GM12878 (cell line): Measurements from ENCODE around the gene ABCD3. TPM values are rescaled to one million over a fixed set of nuclear protein-coding genes. Genes with fewer than 3 reads are reported as not detected.

Experiments used
- ATAC-seq: fragments of 200-7000 bp; cut with Tn5 transposase; 3 replicates; pipeline ENCODE4 v1.9.1; 2020; ENCODE audit warnings: mild to moderate bottlenecking, moderate library complexity
- BruUV-seq: library from RNA; stranded (reverse); fragments of 400-500 nt; replicated peaks from 2 replicates; lab custom pipeline; 2021; lab: Mats Ljungman, UMichigan
- CTCF ChIA-PET: fragments of 300-600 bp; sonication (Branson Sonifier 250); formaldehyde crosslinking; extraction: SDS; loops from one replicate; lab custom pipeline; 2021; ENCODE audit warnings: inconsistent platforms; lab: Yijun Ruan, JAX
- POLR2A ChIA-PET: fragments of 350-600 bp; formaldehyde crosslinking; extraction: SDS; loops from one replicate; lab custom pipeline; 2021; ENCODE audit warnings: inconsistent platforms; lab: Charles Lee
- RAD21 ChIA-PET: fragments of 300-600 bp; sonication (Branson Sonifier 250); formaldehyde crosslinking; loops from one replicate; lab custom pipeline; 2023; ENCODE audit warnings: antibody characterized with exemption; ENCODE audit not compliant: unreplicated experiment; lab: Charles Lee
- SMC1A ChIA-PET: fragments of 300-600 bp; sonication (Branson Sonifier 250); formaldehyde crosslinking; loops from one replicate; lab custom pipeline; 2023; ENCODE audit not compliant: unreplicated experiment, uncharacterized antibody; lab: Charles Lee
- DNase-seq: peaks from one replicate; pipeline ENCODE4 v3.0.0-alpha.2; 2011; ENCODE audit warnings: low read depth, low spot score
- FAIRE-seq: peaks from 3 replicates; lab custom pipeline; 2011; peaks lifted over from hg19 to GRCh38; lab: Jason Lieb, UNC
- H2AFZ ChIP-seq: 2 replicates; pipeline ENCODE4 v1.6.0; 2011; ENCODE audit warnings: low read depth, low read length, control low read depth; ENCODE audit not compliant: control insufficient read depth
- H3K27ac ChIP-seq: 2 replicates; pipeline ENCODE4 v1.5.1; 2011; ENCODE audit warnings: control low read depth; ENCODE audit not compliant: control insufficient read depth, insufficient read depth
- H3K27me3 ChIP-seq, 2 experiments: replicated peaks in 1 of 2; 2 replicates each; pipeline versions ENCODE4 v1.6.0 to v1.6.1; 2011; ENCODE audit warnings: low read length in 1 of 2; ENCODE audit not compliant: control insufficient read depth in 2 of 2, insufficient read depth in 2 of 2
- H3K36me3 ChIP-seq, 2 experiments: 2 replicates each; pipeline ENCODE4 v1.5.1; 2011; ENCODE audit warnings: low read length in 1 of 2; ENCODE audit not compliant: control insufficient read depth in 2 of 2, insufficient read depth in 2 of 2
- H3K4me1 ChIP-seq: 2 replicates; pipeline ENCODE4 v1.6.1; 2011; ENCODE audit warnings: mild to moderate bottlenecking, low read length, moderate library complexity, mixed read lengths; ENCODE audit not compliant: control insufficient read depth, insufficient read depth
- H3K4me2 ChIP-seq: 2 replicates; pipeline ENCODE4 v1.6.0; 2011; ENCODE audit warnings: control low read depth; ENCODE audit not compliant: control insufficient read depth, insufficient read depth
- H3K4me3 ChIP-seq: fragments of 200-600 bp; sonication (generic); 2 replicates; pipeline ENCODE4 v1.5.1; 2016
- H3K79me2 ChIP-seq: 2 replicates; pipeline ENCODE4 v1.6.0; 2011; ENCODE audit warnings: low read length; ENCODE audit not compliant: control insufficient read depth, insufficient read depth
- H3K9ac ChIP-seq: 2 replicates; pipeline ENCODE4 v1.8.0; 2011; ENCODE audit warnings: low read length, control low read depth, mixed read lengths; ENCODE audit not compliant: control insufficient read depth, insufficient read depth
- H3K9me3 ChIP-seq: replicated peaks from 3 replicates; pipeline ENCODE4 v1.5.1; 2011; ENCODE audit warnings: mild to moderate bottlenecking, low read length; ENCODE audit not compliant: control insufficient read depth, insufficient read depth
- H4K20me1 ChIP-seq: 2 replicates; pipeline ENCODE4 v1.6.0; 2011; ENCODE audit not compliant: control insufficient read depth, insufficient read depth
- CEBPZ ChIP-seq: fragments of 150-350 bp; IDR thresholded peaks from 2 replicates; pipeline ENCODE4 v1.6.1; 2016; ENCODE audit warnings: low read depth, low read length
- FOXM1 ChIP-seq: IDR thresholded peaks from 2 replicates; pipeline ENCODE4 v1.6.1; 2012; ENCODE audit warnings: low read depth, mild to moderate bottlenecking, inconsistent platforms, low read length, moderate library complexity
- NFXL1 ChIP-seq: fragments of 450-650 bp; IDR thresholded peaks from 2 replicates; pipeline ENCODE4 v1.6.1; 2017; ENCODE audit warnings: antibody characterized with exemption, mild to moderate bottlenecking, borderline replicate concordance
- NR2C1 ChIP-seq: fragments of 450-650 bp; IDR thresholded peaks from 2 replicates; pipeline ENCODE4 v1.6.1; 2017; ENCODE audit warnings: antibody characterized with exemption, mild to moderate bottlenecking, moderate library complexity
- RUNX3 ChIP-seq: IDR thresholded peaks from 2 replicates; pipeline ENCODE4 v1.6.1; 2012; ENCODE audit warnings: low read length, inconsistent platforms
- SMAD5 ChIP-seq: IDR thresholded peaks from 2 replicates; pipeline ENCODE4 v1.6.1; 2016; ENCODE audit warnings: antibody characterized with exemption, low read depth
- WGBS: methylation state at CpG from one replicate; pipeline ENCODE4 v1.1.6; 2016; ENCODE audit warnings: low lambda C conversion rate; ENCODE audit not compliant: insufficient replicate concordance, insufficient coverage; ENCODE audit errors: missing lambda C conversion rate; 5-methylcytosine and 5-hydroxymethylcytosine counted together
- in situ Hi-C: fragments of 300-500 bp; cut with MboI; formaldehyde crosslinking; loops from 9 replicates; pipeline ENCODE4 v1.14.3; 2018; ENCODE audit warnings: mixed read lengths
- intact Hi-C: fragments of 100-400 bp; cut with micrococcal nuclease; formaldehyde crosslinking; loops from one replicate; pipeline ENCODE4 v1.14.2; 2022; ENCODE audit not compliant: unreplicated experiment
- polyA plus RNA-seq, 11 experiments: library from polyadenylated mRNA; depleted of rRNA in 4 of 11; unstranded in 6 of 11; stranded (reverse) in 5 of 11; fragments of >200 nt; fragmentation: Nextera tagmentation in 4 of 11; fragmentation: Illumina TruSeq in 1 of 11; extraction: Ambion mirVana in 4 of 11; extraction: Trizol in 1 of 11; gene quantifications; 1 replicate in 1 of 11; 2 replicates in 10 of 11; pipeline versions ENCODE4 v1.2.1 to v1.2.3, GENCODE V29; 2011 to 2016; ENCODE audit warnings: inconsistent platforms in 2 of 11, missing spikeins in 2 of 11, low read depth in 1 of 11
- total RNA-seq, 4 experiments: library from RNA; depleted of rRNA in 3 of 4; stranded (reverse); fragments of >200 nt in 3 of 4; fragmentation: Illumina TruSeq in 1 of 4; extraction: Trizol in 1 of 4; gene quantifications; 2 replicates each; pipeline versions ENCODE4 v1.2.1 to v1.2.3, GENCODE V29; 2013 to 2021
- TF ChIP-seq, protein P1 (sequence below): IDR thresholded peaks from 2 replicates; pipeline ENCODE4 v1.6.1; 2012; ENCODE audit warnings: low read depth, low read length, improper control_type of control experiment
- TF ChIP-seq, protein P2 (sequence below): fragments of 450-650 bp; IDR thresholded peaks from 2 replicates; pipeline ENCODE4 v1.6.1; 2016; ENCODE audit warnings: mild to moderate bottlenecking
- TF ChIP-seq, protein P3 (sequence below): fragments of 450-650 bp; IDR thresholded peaks from 2 replicates; pipeline ENCODE4 v1.6.1; 2016; ENCODE audit warnings: mild to moderate bottlenecking, moderate library complexity, borderline replicate concordance

ABCD3 gene
- total and polyA plus RNA-seq, 10 of the 15 experiments (the other 5 are each of a cell fraction or from before 2014, with no cell fraction given) = 15.1 to 40.2 (median 24.1) TPM

DNA sequence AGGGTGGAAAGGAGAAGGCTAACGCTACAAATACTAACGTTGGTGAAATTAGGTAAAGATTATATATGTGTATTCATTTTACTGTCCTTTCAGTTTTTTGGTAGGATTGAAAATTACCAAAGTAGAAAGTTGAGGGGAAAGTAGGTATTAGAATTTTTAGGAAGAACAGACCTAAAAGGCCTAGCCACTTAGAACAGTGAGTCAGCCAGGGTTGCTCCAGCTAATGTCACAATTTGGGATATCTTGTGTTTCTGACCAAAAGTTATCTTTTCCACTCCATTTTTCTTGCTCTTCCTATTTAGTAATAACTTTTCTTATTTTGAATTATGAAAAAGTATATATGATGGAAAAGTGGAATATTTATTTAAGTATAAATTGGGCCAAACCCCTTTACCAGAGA is 83.2 kb downstream of the ABCD3 start:
- no peak overlapping the region for H3K4me3 ChIP-seq
- peaks cover 0 to 7% of the 10 kb centered on the region in 2 experiments; a peak in 3 of 4 replicates for H3K36me3 ChIP-seq
- no peaks in the 10 kb centered on the region for H3K79me2 ChIP-seq
- no peak for FAIRE-seq
- no peaks in the 10 kb centered on the region for H3K4me1 ChIP-seq
- no peaks in the 10 kb centered on the region for H3K9me3 ChIP-seq
- ChIA-PET POLR2A (interaction anchor here (0.6 kb wide), 1 partner anchor 63 kb away, joined by 6 read pairs; no protein-coding TSS in a partner anchor), CTCF (interaction anchor here (1.0 to 4.9 kb wide), 4 partner anchors 13 to 353 kb away, joined by 3 to 27 read pairs (median 14); no protein-coding TSS in a partner anchor), SMC1A (no interaction called here), RAD21 (no interaction called here)
- no peaks in the 10 kb centered on the region for H4K20me1 ChIP-seq
- intact Hi-C loops (no loop called here), in situ Hi-C loops (no loop called here)
- no peak overlapping the region for H2AFZ ChIP-seq
- no peak for ATAC-seq
- WGBS = 100% methylated on average over 2 of the region's 2 CpGs
- H3K27ac ChIP-seq = no peak overlapping the region
- H3K4me2 ChIP-seq = no peak overlapping the region
- TF ChIP-seq, protein P1, sequence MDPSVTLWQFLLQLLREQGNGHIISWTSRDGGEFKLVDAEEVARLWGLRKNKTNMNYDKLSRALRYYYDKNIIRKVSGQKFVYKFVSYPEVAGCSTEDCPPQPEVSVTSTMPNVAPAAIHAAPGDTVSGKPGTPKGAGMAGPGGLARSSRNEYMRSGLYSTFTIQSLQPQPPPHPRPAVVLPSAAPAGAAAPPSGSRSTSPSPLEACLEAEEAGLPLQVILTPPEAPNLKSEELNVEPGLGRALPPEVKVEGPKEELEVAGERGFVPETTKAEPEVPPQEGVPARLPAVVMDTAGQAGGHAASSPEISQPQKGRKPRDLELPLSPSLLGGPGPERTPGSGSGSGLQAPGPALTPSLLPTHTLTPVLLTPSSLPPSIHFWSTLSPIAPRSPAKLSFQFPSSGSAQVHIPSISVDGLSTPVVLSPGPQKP = no peak
- TF ChIP-seq NFXL1 (no peak), RUNX3 (no peak), SMAD5 (no peak), FOXM1 (no peak), CEBPZ (no peak), NR2C1 (no peak)
- TF ChIP-seq, protein P2, sequence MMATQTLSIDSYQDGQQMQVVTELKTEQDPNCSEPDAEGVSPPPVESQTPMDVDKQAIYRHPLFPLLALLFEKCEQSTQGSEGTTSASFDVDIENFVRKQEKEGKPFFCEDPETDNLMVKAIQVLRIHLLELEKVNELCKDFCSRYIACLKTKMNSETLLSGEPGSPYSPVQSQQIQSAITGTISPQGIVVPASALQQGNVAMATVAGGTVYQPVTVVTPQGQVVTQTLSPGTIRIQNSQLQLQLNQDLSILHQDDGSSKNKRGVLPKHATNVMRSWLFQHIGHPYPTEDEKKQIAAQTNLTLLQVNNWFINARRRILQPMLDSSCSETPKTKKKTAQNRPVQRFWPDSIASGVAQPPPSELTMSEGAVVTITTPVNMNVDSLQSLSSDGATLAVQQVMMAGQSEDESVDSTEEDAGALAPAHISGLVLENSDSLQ = no peak
- TF ChIP-seq, protein P3, sequence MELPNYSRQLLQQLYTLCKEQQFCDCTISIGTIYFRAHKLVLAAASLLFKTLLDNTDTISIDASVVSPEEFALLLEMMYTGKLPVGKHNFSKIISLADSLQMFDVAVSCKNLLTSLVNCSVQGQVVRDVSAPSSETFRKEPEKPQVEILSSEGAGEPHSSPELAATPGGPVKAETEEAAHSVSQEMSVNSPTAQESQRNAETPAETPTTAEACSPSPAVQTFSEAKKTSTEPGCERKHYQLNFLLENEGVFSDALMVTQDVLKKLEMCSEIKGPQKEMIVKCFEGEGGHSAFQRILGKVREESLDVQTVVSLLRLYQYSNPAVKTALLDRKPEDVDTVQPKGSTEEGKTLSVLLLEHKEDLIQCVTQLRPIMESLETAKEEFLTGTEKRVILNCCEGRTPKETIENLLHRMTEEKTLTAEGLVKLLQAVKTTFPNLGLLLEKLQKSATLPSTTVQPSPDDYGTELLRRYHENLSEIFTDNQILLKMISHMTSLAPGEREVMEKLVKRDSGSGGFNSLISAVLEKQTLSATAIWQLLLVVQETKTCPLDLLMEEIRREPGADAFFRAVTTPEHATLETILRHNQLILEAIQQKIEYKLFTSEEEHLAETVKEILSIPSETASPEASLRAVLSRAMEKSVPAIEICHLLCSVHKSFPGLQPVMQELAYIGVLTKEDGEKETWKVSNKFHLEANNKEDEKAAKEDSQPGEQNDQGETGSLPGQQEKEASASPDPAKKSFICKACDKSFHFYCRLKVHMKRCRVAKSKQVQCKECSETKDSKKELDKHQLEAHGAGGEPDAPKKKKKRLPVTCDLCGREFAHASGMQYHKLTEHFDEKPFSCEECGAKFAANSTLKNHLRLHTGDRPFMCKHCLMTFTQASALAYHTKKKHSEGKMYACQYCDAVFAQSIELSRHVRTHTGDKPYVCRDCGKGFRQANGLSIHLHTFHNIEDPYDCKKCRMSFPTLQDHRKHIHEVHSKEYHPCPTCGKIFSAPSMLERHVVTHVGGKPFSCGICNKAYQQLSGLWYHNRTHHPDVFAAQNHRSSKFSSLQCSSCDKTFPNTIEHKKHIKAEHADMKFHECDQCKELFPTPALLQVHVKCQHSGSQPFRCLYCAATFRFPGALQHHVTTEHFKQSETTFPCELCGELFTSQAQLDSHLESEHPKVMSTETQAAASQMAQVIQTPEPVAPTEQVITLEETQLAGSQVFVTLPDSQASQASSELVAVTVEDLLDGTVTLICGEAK = no peak
- no peak overlapping the region for H3K9ac ChIP-seq
- BruUV-seq = no TSS peak
- H3K27me3 ChIP-seq = no peaks in the 10 kb centered on the region
- DNase-seq = no peak
